Astrocyte of the cerebellum (primary cell): ENCODE measurements around the gene LRRK1.

ENCODE experiments used
- DNase-seq: peaks from one replicate; pipeline ENCODE4 v3.0.0-alpha.2; 2011; ENCODE audit warnings: low read depth
- H3K4me3 ChIP-seq: 2 replicates; pipeline ENCODE4 v1.5.1; 2011; ENCODE audit warnings: mild to moderate bottlenecking, low read depth, low read length, moderate library complexity
- in situ Hi-C: cut with HindIII; loops from 2 replicates; pipeline ENCODE4 v1.10.0; 2017; ENCODE audit warnings: low sequenced_read_pairs
- TF ChIP-seq, protein P1 (sequence below): IDR thresholded peaks from 2 replicates; pipeline ENCODE4 v1.5.1; 2012; ENCODE audit warnings: low read length, low read depth, moderate library complexity, mild to moderate bottlenecking; ENCODE audit errors: missing control alignments

The LRRK1 gene

DNA sequence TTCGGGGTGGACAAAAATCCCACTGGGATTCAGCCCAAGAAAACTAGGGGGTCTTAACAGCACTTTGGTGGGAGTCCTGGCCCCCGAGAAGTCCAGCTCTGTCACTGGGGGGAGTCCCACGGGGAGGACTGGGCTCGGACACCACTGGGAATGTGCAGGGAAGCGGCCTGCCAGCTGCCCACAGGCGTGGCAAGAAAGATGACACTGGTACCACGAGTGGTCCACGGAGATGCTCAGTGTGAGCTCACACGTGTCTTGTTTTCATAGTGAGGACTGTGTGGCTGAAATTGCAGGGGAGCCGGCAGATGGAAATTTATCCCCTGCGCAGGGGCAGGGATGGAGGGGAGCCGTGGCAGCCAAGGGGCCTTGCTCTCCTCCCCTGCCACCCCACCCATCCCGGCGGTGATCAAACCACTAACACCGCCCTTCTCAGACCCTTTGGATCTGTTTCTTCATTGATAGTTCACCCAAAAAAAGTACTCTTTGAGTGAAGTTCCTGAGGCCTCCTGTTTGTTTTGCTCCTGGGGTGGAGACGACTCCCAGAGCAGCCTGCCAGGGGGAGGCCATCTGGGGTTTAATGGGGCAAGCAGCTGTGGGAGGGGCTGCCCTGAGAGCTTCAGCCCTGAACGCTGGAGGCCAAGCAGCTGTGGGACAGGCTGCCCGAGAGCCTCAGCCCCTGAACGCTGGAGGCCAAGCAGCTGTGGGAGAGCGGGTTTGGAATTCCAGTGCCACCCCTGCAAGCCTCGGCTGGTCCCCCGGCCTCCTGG is 130.9 kb downstream of the LRRK1 start:
- no peak for DNase-seq
- in situ Hi-C loops: no loop called here
- H3K4me3 ChIP-seq: no peak overlapping the region
- TF ChIP-seq, protein P1, sequence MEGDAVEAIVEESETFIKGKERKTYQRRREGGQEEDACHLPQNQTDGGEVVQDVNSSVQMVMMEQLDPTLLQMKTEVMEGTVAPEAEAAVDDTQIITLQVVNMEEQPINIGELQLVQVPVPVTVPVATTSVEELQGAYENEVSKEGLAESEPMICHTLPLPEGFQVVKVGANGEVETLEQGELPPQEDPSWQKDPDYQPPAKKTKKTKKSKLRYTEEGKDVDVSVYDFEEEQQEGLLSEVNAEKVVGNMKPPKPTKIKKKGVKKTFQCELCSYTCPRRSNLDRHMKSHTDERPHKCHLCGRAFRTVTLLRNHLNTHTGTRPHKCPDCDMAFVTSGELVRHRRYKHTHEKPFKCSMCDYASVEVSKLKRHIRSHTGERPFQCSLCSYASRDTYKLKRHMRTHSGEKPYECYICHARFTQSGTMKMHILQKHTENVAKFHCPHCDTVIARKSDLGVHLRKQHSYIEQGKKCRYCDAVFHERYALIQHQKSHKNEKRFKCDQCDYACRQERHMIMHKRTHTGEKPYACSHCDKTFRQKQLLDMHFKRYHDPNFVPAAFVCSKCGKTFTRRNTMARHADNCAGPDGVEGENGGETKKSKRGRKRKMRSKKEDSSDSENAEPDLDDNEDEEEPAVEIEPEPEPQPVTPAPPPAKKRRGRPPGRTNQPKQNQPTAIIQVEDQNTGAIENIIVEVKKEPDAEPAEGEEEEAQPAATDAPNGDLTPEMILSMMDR: no peak

DNA sequence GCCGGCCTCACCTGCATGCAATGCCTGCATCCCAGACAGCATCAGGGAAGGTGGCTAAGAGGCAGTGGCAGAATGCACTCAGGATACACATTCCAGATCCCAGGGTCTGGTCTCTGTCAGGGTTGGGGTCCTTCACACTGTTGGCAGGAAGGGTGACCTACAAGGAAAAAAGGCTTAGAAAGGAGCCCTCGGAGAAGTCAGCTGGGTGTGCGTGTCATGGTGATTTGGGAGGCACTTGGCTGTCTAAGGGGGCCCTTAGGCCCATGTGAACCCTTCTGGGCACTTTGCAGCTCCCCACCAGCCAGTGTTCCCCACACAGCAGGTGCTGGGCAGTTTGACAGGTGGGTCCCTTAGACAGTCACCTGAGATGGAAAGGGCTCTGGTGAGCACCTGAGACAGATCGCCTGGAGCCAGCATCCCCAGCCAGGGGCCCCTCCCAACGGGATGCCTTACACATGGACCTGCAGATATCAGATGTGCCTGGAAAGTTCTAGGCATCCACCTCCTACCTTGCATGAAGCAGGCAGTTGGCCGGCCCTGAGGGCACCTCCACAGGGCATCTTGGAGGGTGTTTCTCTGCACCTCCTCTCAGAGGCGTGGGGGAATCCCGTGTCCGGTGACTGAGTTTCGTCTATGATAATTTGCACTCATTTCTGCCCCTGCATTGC is 131.6 kb downstream of the LRRK1 start:
- DNase-seq: no peak
- TF ChIP-seq, protein P1: no peak
- in situ Hi-C loops: no loop called here
- no peak overlapping the region for H3K4me3 ChIP-seq

DNA sequence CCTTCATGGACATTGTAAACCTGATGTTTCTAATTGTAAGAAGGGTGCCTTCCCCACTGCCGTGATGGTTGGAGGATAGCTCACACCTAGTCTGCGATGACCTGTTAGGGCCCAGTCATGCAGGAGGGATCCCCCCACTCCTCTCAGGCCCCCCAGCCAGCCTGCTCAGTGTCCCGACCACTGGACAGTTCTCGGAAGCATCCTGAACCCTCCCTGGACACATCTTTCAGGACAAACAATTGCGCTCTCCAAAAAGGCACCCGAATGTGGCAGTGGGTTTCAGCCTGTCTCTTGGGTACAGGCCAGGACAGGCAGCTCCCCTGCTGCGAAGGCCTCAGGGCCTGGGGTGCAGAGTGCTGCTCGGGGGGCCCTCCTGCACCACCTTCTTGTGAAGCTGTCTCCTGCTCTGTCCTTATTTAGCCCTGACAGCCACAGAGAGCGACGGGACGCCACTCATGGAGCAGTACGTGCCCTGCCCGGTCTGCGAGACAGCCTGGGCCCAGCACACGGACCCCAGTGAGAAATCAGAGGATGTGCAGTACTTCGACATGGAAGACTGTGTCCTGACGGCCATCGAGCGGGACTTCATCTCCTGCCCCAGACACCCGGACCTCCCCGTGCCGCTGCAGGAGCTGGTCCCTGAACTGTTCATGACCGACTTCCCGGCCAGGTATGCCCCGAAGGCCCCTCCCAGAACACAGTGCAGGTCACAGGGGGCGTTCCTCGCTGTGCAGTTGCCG is 132.3 kb downstream of the LRRK1 start:
- no peak for DNase-seq
- in situ Hi-C loops: no loop called here
- TF ChIP-seq, protein P1: no peak
- H3K4me3 ChIP-seq: no peak overlapping the region

DNA sequence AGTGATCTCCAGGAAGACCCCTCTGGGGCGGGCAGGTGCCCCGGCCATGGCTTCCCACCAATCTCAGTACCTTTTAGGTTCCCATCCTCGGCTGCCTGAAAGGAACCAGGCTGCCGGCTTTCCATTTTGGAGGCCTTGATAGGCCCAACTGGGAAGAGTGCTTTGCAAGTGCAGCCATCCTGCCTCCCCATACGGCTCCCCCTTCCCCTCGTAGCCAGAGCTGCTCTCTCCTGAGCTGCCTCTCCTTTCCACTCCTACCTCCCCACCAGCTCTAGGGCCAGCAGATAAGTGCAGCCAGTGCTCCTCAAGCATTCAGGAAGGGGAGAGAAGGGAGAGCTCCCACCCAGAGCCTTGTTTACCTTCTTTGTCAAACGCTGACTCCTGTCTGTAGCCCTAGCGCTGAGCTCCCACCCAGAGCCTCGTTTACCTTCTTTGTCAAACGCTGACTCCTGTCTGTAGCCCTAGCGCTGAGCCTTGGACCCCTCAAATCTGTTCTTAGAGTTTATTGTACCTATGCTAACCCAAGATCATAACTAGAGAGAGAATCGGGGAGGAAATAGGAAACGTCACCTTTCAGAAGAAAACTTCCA is 133.0 kb downstream of the LRRK1 start:
- TF ChIP-seq, protein P1: no peak
- in situ Hi-C loops: no loop called here
- DNase-seq: no peak
- H3K4me3 ChIP-seq: no peak overlapping the region

DNA sequence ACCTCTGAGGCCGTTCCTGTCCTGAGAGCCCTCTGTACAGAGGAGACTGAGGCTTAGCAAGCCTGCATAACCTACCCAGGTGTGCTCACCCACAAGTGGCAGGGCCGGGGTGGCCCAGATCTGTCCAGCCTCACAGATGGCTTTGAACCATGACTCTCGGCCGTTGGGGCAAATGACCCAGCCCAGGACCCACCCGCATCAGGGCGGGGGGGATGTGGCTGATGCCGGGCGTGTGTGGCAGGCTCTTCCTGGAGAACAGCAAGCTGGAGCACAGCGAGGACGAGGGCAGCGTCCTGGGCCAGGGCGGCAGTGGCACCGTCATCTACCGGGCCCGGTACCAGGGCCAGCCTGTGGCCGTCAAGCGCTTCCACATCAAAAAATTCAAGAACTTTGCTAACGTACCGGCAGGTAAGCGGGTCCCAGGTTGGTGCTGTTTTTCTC is 133.5 kb downstream of the LRRK1 start:
- TF ChIP-seq, protein P1: no peak
- in situ Hi-C loops: no loop called here
- DNase-seq: no peak

DNA sequence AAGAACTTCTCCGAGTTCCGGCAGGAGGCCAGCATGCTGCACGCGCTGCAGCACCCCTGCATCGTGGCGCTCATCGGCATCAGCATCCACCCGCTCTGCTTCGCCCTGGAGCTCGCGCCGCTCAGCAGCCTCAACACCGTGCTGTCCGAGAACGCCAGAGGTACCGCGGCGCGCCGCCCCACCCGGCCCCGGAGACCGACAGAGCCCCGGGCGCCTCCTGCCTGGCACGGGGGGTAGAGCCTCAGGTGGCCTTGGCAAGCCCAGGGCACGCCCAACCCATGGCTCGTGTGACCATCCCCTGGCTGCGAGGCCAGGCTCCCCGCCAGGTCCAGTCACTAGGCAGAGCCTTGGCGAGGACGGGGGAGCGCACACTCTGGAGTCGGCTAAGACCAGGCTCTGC is 134.1 kb downstream of the LRRK1 start:
- TF ChIP-seq, protein P1: no peak
- in situ Hi-C loops: no loop called here
- H3K4me3 ChIP-seq: no peak overlapping the region
- no peak for DNase-seq

More for the DNA sequence above, 133.5 kb downstream of the LRRK1 start:
- H3K4me3 ChIP-seq: no peak overlapping the region
